PC-9 (cell line): ENCODE data around the gene GLS. TPM values are rescaled to one million over a fixed set of nuclear protein-coding genes. Genes with fewer than 3 reads are reported as not detected.

Source experiments
- BruUV-seq: library from RNA; stranded (reverse); fragments of 400-500 nt; replicated peaks from 2 replicates; lab custom pipeline; 2021; lab: Mats Ljungman, UMichigan
- CTCF ChIA-PET: fragments of 300-600 bp; sonication (Branson Sonifier 250); formaldehyde crosslinking; loops from one replicate; lab custom pipeline; 2022; ENCODE audit warnings: antibody characterized with exemption; lab: Charles Lee
- POLR2A ChIA-PET: fragments of 300-600 bp; sonication (Branson Sonifier 250); formaldehyde crosslinking; loops from one replicate; lab custom pipeline; 2022; ENCODE audit warnings: antibody characterized with exemption; ENCODE audit not compliant: unreplicated experiment; lab: Charles Lee
- DNase-seq, 2 experiments: peaks; one replicate each; pipeline versions ENCODE4 v3.0.0 to v3.0.0-alpha.2; 2015 to 2022; ENCODE audit warnings: mixed read lengths in 1 of 2
- H2AFZ ChIP-seq: fragments of 200-600 bp; sonication (generic); 2 replicates; pipeline ENCODE4 v1.8.1; 2017; ENCODE audit warnings: antibody characterized with exemption
- H3F3A ChIP-seq: fragments of 200-600 bp; sonication (generic); 2 replicates; pipeline ENCODE4 v1.8.1; 2017; ENCODE audit warnings: antibody characterized with exemption, mild to moderate bottlenecking, low read depth; ENCODE audit not compliant: insufficient read depth
- H3K27ac ChIP-seq: fragments of 200-600 bp; sonication (generic); 2 replicates; pipeline ENCODE4 v1.6.1; 2016; ENCODE audit warnings: mixed run types
- H3K27me3 ChIP-seq: fragments of 200-600 bp; sonication (generic); 2 replicates; pipeline ENCODE4 v1.6.1; 2016; ENCODE audit warnings: low read depth, mixed run types; ENCODE audit not compliant: insufficient read depth
- H3K36me3 ChIP-seq: fragments of 200-600 bp; sonication (generic); 2 replicates; pipeline ENCODE4 v1.6.1; 2016; ENCODE audit warnings: low read depth, mixed run types
- H3K4me1 ChIP-seq: fragments of 200-600 bp; sonication (generic); replicated peaks from 2 replicates; pipeline ENCODE4 v1.6.1; 2016; ENCODE audit warnings: mixed run types; ENCODE audit not compliant: insufficient read depth
- H3K4me2 ChIP-seq: fragments of 200-600 bp; sonication (generic); 2 replicates; pipeline ENCODE4 v1.6.1; 2017; ENCODE audit warnings: mixed run types
- H3K4me3 ChIP-seq: fragments of 200-600 bp; sonication (generic); 2 replicates; pipeline ENCODE4 v1.6.1; 2016; ENCODE audit warnings: mixed run types
- H3K79me2 ChIP-seq: fragments of 200-600 bp; sonication (generic); 2 replicates; pipeline ENCODE4 v1.6.1; 2017; ENCODE audit warnings: low read depth, mixed run types
- H3K9me2 ChIP-seq: fragments of 200-600 bp; sonication (generic); 2 replicates; pipeline ENCODE4 v1.8.1; 2017; ENCODE audit warnings: mild to moderate bottlenecking; ENCODE audit not compliant: insufficient read depth
- H3K9me3 ChIP-seq: fragments of 200-600 bp; sonication (generic); 2 replicates; pipeline ENCODE4 v1.8.1; 2016; ENCODE audit warnings: low read depth; ENCODE audit not compliant: insufficient read depth
- H4K20me1 ChIP-seq: fragments of 200-600 bp; sonication (generic); 2 replicates; pipeline ENCODE4 v1.8.1; 2017; ENCODE audit not compliant: insufficient read depth
- CTCF ChIP-seq: fragments of 200-600 bp; sonication (generic); conservative IDR thresholded peaks from 2 replicates; pipeline ENCODE4 v1.6.1; 2017; ENCODE audit warnings: mixed run types, antibody characterized with exemption, mild to moderate bottlenecking, moderate library complexity
- EZH2 ChIP-seq: fragments of 200-600 bp; sonication (generic); IDR thresholded peaks from 2 replicates; pipeline ENCODE4 v1.8.0; 2017; ENCODE audit warnings: antibody characterized with exemption, low read depth
- intact Hi-C: fragments of 100-400 bp; cut with micrococcal nuclease; formaldehyde crosslinking; loops from one replicate; pipeline ENCODE4 v1.10.0; 2022; ENCODE audit not compliant: unreplicated experiment
- total RNA-seq: library from RNA; stranded (reverse); gene quantifications from 2 replicates; pipeline ENCODE4 v1.2.3, GENCODE V29; 2021

Gene GLS
- total RNA-seq, 1 experiment from 2014 or later: 68.5 TPM

DNA sequence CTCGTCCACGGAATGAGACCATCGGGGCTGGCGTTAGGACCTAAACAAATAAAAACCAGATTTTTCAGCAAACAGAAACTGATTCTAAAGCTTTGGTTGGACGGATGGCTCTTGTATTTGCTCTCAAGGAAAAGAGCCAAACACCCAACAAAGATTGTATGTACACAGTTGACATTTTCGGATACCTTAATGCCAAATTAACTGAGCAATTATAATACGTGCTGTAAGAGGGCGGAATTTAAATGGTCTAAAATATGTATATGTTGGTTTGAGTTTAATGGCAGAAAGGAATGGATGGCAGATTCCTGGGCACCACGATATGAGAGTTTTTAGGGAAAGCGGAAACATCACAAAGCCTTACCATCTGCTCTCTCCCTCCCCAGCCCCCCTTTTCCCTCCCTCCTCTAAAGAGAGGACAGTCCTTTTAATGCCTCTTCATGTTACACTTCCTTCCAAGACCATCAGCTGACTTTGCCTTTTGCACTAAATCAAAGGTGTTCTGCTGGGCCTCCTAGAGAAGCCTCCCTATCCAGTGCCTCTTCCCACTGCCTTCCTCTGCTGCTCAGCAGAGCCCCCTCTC, 100.1 kb downstream of the GLS start:
- intact Hi-C loops: loop anchor here (1.0 to 10.0 kb wide), 4 partner anchors 32 to 194 kb away; partner anchors contain the start of gene GLS
- peak in 1 of 2 experiments; percentile 37 for DNase-seq
- peak overlapping the region; percentile 60 for H3K4me2 ChIP-seq

DNA sequence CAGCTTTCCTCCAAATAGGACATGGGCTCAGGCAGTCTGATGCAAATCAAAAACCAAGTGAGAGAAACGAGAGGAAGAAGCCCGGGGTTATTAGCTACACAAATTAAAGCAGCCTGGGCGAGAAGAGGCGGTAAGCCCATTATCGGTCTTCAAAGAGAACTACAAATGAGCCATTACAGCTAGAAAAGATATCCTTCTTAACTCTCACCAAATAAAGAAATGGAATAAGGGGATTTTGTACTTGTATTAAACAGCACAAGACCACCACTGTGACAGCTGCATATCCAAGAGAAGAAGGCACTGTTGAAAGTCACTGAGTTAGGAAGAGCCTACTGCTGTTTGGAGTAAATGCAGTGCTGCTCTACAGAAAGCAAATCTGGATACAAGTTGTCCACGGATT, 100.7 kb downstream of the GLS start:
- Histone ChIP-seq H3F3A (peaks cover 25% of the 10 kb centered on the region), H4K20me1 (no peaks in the 10 kb centered on the region), H3K79me2 (no peaks in the 10 kb centered on the region), H3K9me2 (no peaks in the 10 kb centered on the region), H3K27me3 (no peaks in the 10 kb centered on the region), H3K27ac (no peak overlapping the region), H3K36me3 (peaks cover 25% of the 10 kb centered on the region), H3K9me3 (no peaks in the 10 kb centered on the region), H3K4me3 (no peak overlapping the region), H3K4me1 (peaks cover 40% of the 10 kb centered on the region), H3K4me2 (peak overlapping the region; percentile 60), H2AFZ (no peak overlapping the region)
- POLR2A ChIA-PET: no interaction called here
- BruUV-seq: no TSS peak
- TF ChIP-seq CTCF (no peak), EZH2 (no peak)
- DNase-seq: no peak
- intact Hi-C loops: loop anchor here (10.0 kb wide), 1 partner anchor 57 kb away; no protein-coding TSS in a partner anchor
- CTCF ChIA-PET: no interaction called here

More for the DNA sequence above, 100.1 kb downstream of the GLS start:
- TF ChIP-seq EZH2 (no peak), CTCF (no peak)
- H3K9me3 ChIP-seq: no peaks in the 10 kb centered on the region
- ChIA-PET POLR2A (no interaction called here), CTCF (interaction anchor here (0.6 kb wide), 1 partner anchor 33 kb away, joined by 3 read pairs; no protein-coding TSS in a partner anchor)
- no peaks in the 10 kb centered on the region for H3K27me3 ChIP-seq
- peaks cover 25% of the 10 kb centered on the region for H3F3A ChIP-seq
- H3K36me3 ChIP-seq: peaks cover 25% of the 10 kb centered on the region
- peak overlapping the region; percentile 25; the same call in 1 of the 2 replicates for H3K4me3 ChIP-seq
- H2AFZ ChIP-seq: no peak overlapping the region
- H3K9me2 ChIP-seq: no peaks in the 10 kb centered on the region
- H3K4me1 ChIP-seq: peaks cover 40% of the 10 kb centered on the region
- peak overlapping the region; percentile 55 for H3K27ac ChIP-seq
- H4K20me1 ChIP-seq: no peaks in the 10 kb centered on the region
- no TSS peak for BruUV-seq
- H3K79me2 ChIP-seq: no peaks in the 10 kb centered on the region

- H4K20me1 ChIP-seq: no peaks in the 10 kb centered on the region
- H3K4me1 ChIP-seq: peaks cover 40% of the 10 kb centered on the region
- peaks cover 22% of the 10 kb centered on the region for H3K36me3 ChIP-seq
- TF ChIP-seq EZH2: no peak
- no peak for TF ChIP-seq CTCF
- BruUV-seq: no TSS peak
- H3K4me3 ChIP-seq: no peak overlapping the region
- no peaks in the 10 kb centered on the region for H3K79me2 ChIP-seq
- no peaks in the 10 kb centered on the region for H3K27me3 ChIP-seq
- H2AFZ ChIP-seq: no peak overlapping the region
- CTCF ChIA-PET: no interaction called here
- POLR2A ChIA-PET: no interaction called here
- H3K9me2 ChIP-seq: no peaks in the 10 kb centered on the region
- no peaks in the 10 kb centered on the region for H3K9me3 ChIP-seq
- intact Hi-C loops: loop anchor here (10.0 kb wide), 1 partner anchor 57 kb away; no protein-coding TSS in a partner anchor
- H3K27ac ChIP-seq: no peak overlapping the region
- peaks cover 25% of the 10 kb centered on the region for H3F3A ChIP-seq
- peak overlapping the region; percentile 60; the same call in 1 of the 2 replicates for H3K4me2 ChIP-seq
- DNase-seq: no peak
These were observed 101.1 kb downstream of the GLS start for GRCh38 chr2:190981733-190982132.
